HCT116 (cell line): ENCODE measurements around the gene CALML3. TPM values are rescaled to one million over a fixed set of nuclear protein-coding genes. Genes with fewer than 3 reads are reported as not detected.

Source experiments
- ATAC-seq: fragments of 200-7000 bp; cut with Tn5 transposase; 2 replicates; pipeline ENCODE4 v1.9.1; 2020; ENCODE audit warnings: mild to moderate bottlenecking, moderate library complexity
- BruUV-seq: library from RNA; stranded (reverse); fragments of 400-500 nt; replicated peaks from 2 replicates; lab custom pipeline; 2021; lab: Mats Ljungman, UMichigan
- CTCF ChIA-PET: fragments of 300-600 bp; sonication (Branson Sonifier 250); formaldehyde crosslinking; loops from one replicate; lab custom pipeline; 2021; ENCODE audit warnings: antibody characterized with exemption; lab: Charles Lee
- POLR2A ChIA-PET: fragments of 300-600, 350-600 bp; sonication (Branson Sonifier 250); formaldehyde crosslinking; loops from one replicate; lab custom pipeline; 2021; ENCODE audit warnings: antibody characterized with exemption; lab: Charles Lee
- RAD21 ChIA-PET, 2 experiments: fragments of 300-600 bp; sonication (Branson Sonifier 250); formaldehyde crosslinking; loops; one replicate each; lab custom pipeline; 2023; ENCODE audit warnings: low total read pairs in 2 of 2; ENCODE audit not compliant: uncharacterized antibody in 2 of 2, unreplicated experiment in 2 of 2, low non-redundant PET in 1 of 2; lab: Charles Lee
- DNase-seq: peaks from one replicate; pipeline ENCODE4 v3.0.0-alpha.2; 2010; ENCODE audit warnings: low read depth, low spot score
- H2AFZ ChIP-seq: fragments of 200-600 bp; shearing (Covaris generic), sonication (generic); 2 replicates; pipeline ENCODE4 v1.6.1; 2017; ENCODE audit warnings: low read depth, mixed run types, mixed read lengths, antibody characterized with exemption, low read length; ENCODE audit not compliant: poor library complexity, severe bottlenecking
- H3K27ac ChIP-seq: 2 replicates; pipeline ENCODE4 v1.5.1; 2012; ENCODE audit warnings: low read depth, low read length
- H3K27me3 ChIP-seq: fragments of 200-600 bp; sonication (generic); 2 replicates; pipeline ENCODE4 v1.6.1; 2016; ENCODE audit warnings: mixed run types, low read length, mixed read lengths; ENCODE audit not compliant: insufficient read depth
- H3K36me3 ChIP-seq, 2 experiments: fragments of 200-500 bp in 1 of 2; fragments of 200-600 bp in 1 of 2; sonication (Bioruptor generic) in 1 of 2; sonication (generic) in 1 of 2; 2 replicates each; pipeline versions ENCODE4 v1.5.1 to v1.6.1; 2014 to 2016; ENCODE audit warnings: low read length in 2 of 2, inconsistent platforms in 1 of 2, mixed read lengths in 1 of 2, mixed run types in 1 of 2; ENCODE audit not compliant: insufficient read depth in 2 of 2, control insufficient read depth in 1 of 2
- H3K4me1 ChIP-seq, 2 experiments: fragments of 200-600 bp in 1 of 2; sonication (generic) in 1 of 2; 2 replicates each; pipeline versions ENCODE4 v1.5.1 to v1.6.1; 2012 to 2017; ENCODE audit warnings: low read length in 2 of 2, inconsistent platforms in 1 of 2, mild to moderate bottlenecking in 1 of 2, mixed read lengths in 1 of 2, mixed run types in 1 of 2, moderate library complexity in 1 of 2; ENCODE audit not compliant: insufficient read depth in 2 of 2, control insufficient read depth in 1 of 2
- H3K4me2 ChIP-seq: fragments of 200-600 bp; sonication (generic); 2 replicates; pipeline ENCODE4 v1.6.1; 2017; ENCODE audit warnings: mixed run types, low read length, mixed read lengths
- H3K4me3 ChIP-seq, 2 experiments: fragments of 200-600 bp in 1 of 2; sonication (generic) in 1 of 2; replicated peaks in 1 of 2; 2 replicates each; pipeline ENCODE4 v1.5.1; 2011 to 2016; ENCODE audit warnings: low read length in 2 of 2, control low read depth in 1 of 2, low read depth in 1 of 2, mild to moderate bottlenecking in 1 of 2, mixed read lengths in 1 of 2, mixed run types in 1 of 2
- H3K79me2 ChIP-seq: fragments of 200-600 bp; sonication (generic); 2 replicates; pipeline ENCODE4 v1.6.1; 2017; ENCODE audit warnings: mild to moderate bottlenecking, mixed run types, low read length, moderate library complexity, mixed read lengths; ENCODE audit not compliant: insufficient read depth
- H3K9ac ChIP-seq: fragments of 200-600 bp; sonication (generic); 2 replicates; pipeline ENCODE4 v1.6.1; 2016; ENCODE audit warnings: low read length, mixed read lengths
- H3K9me2 ChIP-seq: fragments of 200-600 bp; sonication (generic), shearing (Covaris generic); 2 replicates; pipeline ENCODE4 v1.6.1; 2017; ENCODE audit warnings: mixed run types, mild to moderate bottlenecking, moderate library complexity; ENCODE audit not compliant: insufficient read depth
- H3K9me3 ChIP-seq, 2 experiments: fragments of 200-500 bp in 1 of 2; fragments of 200-600 bp in 1 of 2; sonication (Bioruptor generic) in 1 of 2; sonication (generic) in 1 of 2; 2 replicates each; pipeline ENCODE4 v1.6.1; 2014 to 2017; ENCODE audit warnings: low read length in 2 of 2, mixed read lengths in 2 of 2, inconsistent platforms in 1 of 2, low read depth in 1 of 2, mild to moderate bottlenecking in 1 of 2, mixed run types in 1 of 2, moderate library complexity in 1 of 2; ENCODE audit not compliant: control insufficient read depth in 1 of 2, insufficient read depth in 1 of 2
- H4K20me1 ChIP-seq: fragments of 200-600 bp; sonication (generic), shearing (Covaris generic); 2 replicates; pipeline ENCODE4 v1.6.1; 2017; ENCODE audit warnings: mixed run types, mild to moderate bottlenecking, moderate library complexity; ENCODE audit not compliant: insufficient read depth
- CBX3 ChIP-seq: IDR thresholded peaks from 2 replicates; pipeline ENCODE4 v1.6.1; 2012; ENCODE audit warnings: low read depth
- CEBPB ChIP-seq: IDR thresholded peaks from 2 replicates; pipeline ENCODE4 v1.6.1; 2012; ENCODE audit warnings: low read depth
- EGR1 ChIP-seq: IDR thresholded peaks from 2 replicates; pipeline ENCODE4 v1.6.1; 2012; ENCODE audit warnings: low read depth
- ELF1 ChIP-seq: IDR thresholded peaks from 2 replicates; pipeline ENCODE4 v1.6.1; 2012; ENCODE audit warnings: low read depth, borderline replicate concordance
- EZH2phosphoT487 ChIP-seq: fragments of 200-600 bp; IDR thresholded peaks from 2 replicates; pipeline ENCODE4 v1.6.1; 2018; ENCODE audit warnings: antibody characterized with exemption, borderline replicate concordance
- FOSL1 ChIP-seq: IDR thresholded peaks from 2 replicates; pipeline ENCODE4 v1.6.1; 2012; ENCODE audit warnings: low read depth
- JUND ChIP-seq: IDR thresholded peaks from 2 replicates; pipeline ENCODE4 v1.6.1; 2012
- POLR2AphosphoS5 ChIP-seq: IDR thresholded peaks from 2 replicates; pipeline ENCODE4 v1.6.1; 2011; ENCODE audit warnings: mild to moderate bottlenecking, low read depth, low read length, moderate library complexity
- RAD21 ChIP-seq: IDR thresholded peaks from 2 replicates; pipeline ENCODE4 v1.6.1; 2012; ENCODE audit warnings: low read depth, mild to moderate bottlenecking
- SRF ChIP-seq: IDR thresholded peaks from 2 replicates; pipeline ENCODE4 v1.6.1; 2012; ENCODE audit warnings: low read depth
- TCF7L2 ChIP-seq: IDR thresholded peaks from 2 replicates; pipeline ENCODE4 v1.7.0; 2011; ENCODE audit warnings: borderline replicate concordance, inconsistent platforms; ENCODE audit not compliant: insufficient read depth, insufficient read length; ENCODE audit errors: extremely low read depth
- YY1 ChIP-seq: IDR thresholded peaks from 2 replicates; pipeline ENCODE4 v1.6.1; 2011; ENCODE audit warnings: low read length, low read depth, moderate library complexity, mild to moderate bottlenecking; ENCODE audit not compliant: insufficient replicate concordance; ENCODE audit errors: extremely low read depth
- intact Hi-C: fragments of 100-400 bp; cut with micrococcal nuclease; formaldehyde crosslinking; loops from 2 replicates; pipeline ENCODE4 v1.10.0; 2022
- total RNA-seq: library from RNA; stranded (reverse); gene quantifications from one replicate; pipeline ENCODE4 v1.2.1, GENCODE V29; 2021; ENCODE audit not compliant: unreplicated experiment
- TF ChIP-seq, protein P1 (sequence below), 3 experiments: fragments of 200-600 bp in 1 of 3; sonication (generic) in 1 of 3; IDR thresholded peaks in 2 of 3; conservative IDR thresholded peaks in 1 of 3; 2 replicates each; pipeline ENCODE4 v1.5.1; 2012 to 2017; ENCODE audit warnings: low read depth in 2 of 3, low read length in 2 of 3, antibody characterized with exemption in 1 of 3, borderline replicate concordance in 1 of 3, control low read depth in 1 of 3, mild to moderate bottlenecking in 1 of 3, mixed read lengths in 1 of 3, mixed run types in 1 of 3, moderate library complexity in 1 of 3; ENCODE audit not compliant: insufficient read depth in 1 of 3
- TF ChIP-seq, protein P2 (sequence below): IDR thresholded peaks from 2 replicates; pipeline ENCODE4 v1.6.1; 2012; ENCODE audit warnings: low read depth

CALML3 gene
- total RNA-seq, 1 experiment from 2014 or later, result not detected

DNA sequence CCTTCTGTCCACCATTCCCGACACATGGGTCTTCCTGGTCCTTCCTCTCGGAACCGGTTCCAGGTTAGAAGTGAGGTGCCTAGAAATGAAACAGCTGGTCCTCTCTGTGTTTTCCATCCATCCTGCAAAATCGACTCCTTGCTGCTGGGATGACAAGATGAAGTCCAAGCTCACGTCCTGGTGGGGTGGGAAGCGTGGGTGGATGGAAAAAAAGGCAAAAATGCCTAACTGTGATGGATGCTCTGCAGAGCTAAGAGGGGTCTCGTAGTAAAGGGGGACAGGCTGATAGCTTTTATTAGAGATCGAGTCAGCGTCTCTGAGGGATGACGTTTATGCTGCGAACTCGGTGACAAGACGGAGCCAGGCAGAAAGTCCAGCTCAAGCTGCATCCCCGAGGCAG is 39.5 kb upstream of the CALML3 start:
- intact Hi-C loops, result no loop called here
- ATAC-seq (no peak), DNase-seq (no peak)
- no peaks in the 10 kb centered on the region for H3K27me3 ChIP-seq
- ChIA-PET POLR2A (no interaction called here), RAD21 (no interaction called here), CTCF (interaction anchor here (1.1 kb wide), 1 partner anchor 137 kb away, joined by 3 read pairs; no protein-coding TSS in a partner anchor)
- no peak overlapping the region for H2AFZ ChIP-seq
- BruUV-seq, result no TSS peak
- H3K79me2 ChIP-seq, result no peaks in the 10 kb centered on the region
- H3K27ac ChIP-seq, result no peak overlapping the region
- no peaks in the 10 kb centered on the region for H4K20me1 ChIP-seq
- no peak for TF ChIP-seq ELF1
- TF ChIP-seq CBX3, result no peak
- no peak for TF ChIP-seq EZH2phosphoT487
- TF ChIP-seq, protein P1, sequence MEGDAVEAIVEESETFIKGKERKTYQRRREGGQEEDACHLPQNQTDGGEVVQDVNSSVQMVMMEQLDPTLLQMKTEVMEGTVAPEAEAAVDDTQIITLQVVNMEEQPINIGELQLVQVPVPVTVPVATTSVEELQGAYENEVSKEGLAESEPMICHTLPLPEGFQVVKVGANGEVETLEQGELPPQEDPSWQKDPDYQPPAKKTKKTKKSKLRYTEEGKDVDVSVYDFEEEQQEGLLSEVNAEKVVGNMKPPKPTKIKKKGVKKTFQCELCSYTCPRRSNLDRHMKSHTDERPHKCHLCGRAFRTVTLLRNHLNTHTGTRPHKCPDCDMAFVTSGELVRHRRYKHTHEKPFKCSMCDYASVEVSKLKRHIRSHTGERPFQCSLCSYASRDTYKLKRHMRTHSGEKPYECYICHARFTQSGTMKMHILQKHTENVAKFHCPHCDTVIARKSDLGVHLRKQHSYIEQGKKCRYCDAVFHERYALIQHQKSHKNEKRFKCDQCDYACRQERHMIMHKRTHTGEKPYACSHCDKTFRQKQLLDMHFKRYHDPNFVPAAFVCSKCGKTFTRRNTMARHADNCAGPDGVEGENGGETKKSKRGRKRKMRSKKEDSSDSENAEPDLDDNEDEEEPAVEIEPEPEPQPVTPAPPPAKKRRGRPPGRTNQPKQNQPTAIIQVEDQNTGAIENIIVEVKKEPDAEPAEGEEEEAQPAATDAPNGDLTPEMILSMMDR (IDR thresholded peaks at IDR 0.05 in 2 of 3, conservative IDR thresholded peaks at IDR 0.05 in 1 of 3; ENCODE audit: borderline replicate concordance in 1 of 3, insufficient read depth in 1 of 3, low read depth in 2 of 3, low read length in 2 of 3), result no peak
- no peak for TF ChIP-seq TCF7L2
- TF ChIP-seq CEBPB, result no peak
- no peak for TF ChIP-seq RAD21
- no peak for TF ChIP-seq POLR2AphosphoS5
- TF ChIP-seq EGR1, result no peak
- no peak for TF ChIP-seq YY1
- TF ChIP-seq, protein P2, sequence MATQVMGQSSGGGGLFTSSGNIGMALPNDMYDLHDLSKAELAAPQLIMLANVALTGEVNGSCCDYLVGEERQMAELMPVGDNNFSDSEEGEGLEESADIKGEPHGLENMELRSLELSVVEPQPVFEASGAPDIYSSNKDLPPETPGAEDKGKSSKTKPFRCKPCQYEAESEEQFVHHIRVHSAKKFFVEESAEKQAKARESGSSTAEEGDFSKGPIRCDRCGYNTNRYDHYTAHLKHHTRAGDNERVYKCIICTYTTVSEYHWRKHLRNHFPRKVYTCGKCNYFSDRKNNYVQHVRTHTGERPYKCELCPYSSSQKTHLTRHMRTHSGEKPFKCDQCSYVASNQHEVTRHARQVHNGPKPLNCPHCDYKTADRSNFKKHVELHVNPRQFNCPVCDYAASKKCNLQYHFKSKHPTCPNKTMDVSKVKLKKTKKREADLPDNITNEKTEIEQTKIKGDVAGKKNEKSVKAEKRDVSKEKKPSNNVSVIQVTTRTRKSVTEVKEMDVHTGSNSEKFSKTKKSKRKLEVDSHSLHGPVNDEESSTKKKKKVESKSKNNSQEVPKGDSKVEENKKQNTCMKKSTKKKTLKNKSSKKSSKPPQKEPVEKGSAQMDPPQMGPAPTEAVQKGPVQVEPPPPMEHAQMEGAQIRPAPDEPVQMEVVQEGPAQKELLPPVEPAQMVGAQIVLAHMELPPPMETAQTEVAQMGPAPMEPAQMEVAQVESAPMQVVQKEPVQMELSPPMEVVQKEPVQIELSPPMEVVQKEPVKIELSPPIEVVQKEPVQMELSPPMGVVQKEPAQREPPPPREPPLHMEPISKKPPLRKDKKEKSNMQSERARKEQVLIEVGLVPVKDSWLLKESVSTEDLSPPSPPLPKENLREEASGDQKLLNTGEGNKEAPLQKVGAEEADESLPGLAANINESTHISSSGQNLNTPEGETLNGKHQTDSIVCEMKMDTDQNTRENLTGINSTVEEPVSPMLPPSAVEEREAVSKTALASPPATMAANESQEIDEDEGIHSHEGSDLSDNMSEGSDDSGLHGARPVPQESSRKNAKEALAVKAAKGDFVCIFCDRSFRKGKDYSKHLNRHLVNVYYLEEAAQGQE, result no peak
- no peak for TF ChIP-seq FOSL1
- TF ChIP-seq JUND, result no peak
- TF ChIP-seq SRF, result no peak
- H3K36me3 ChIP-seq, result no peaks in the 10 kb centered on the region
- no peaks in the 10 kb centered on the region for H3K9me2 ChIP-seq
- no peak overlapping the region for H3K4me2 ChIP-seq
- H3K9me3 ChIP-seq, result no peaks in the 10 kb centered on the region
- H3K4me1 ChIP-seq, result peaks cover 0 to 5% of the 10 kb centered on the region in 2 experiments; a peak in 1 of 4 replicates
- no peak overlapping the region for H3K9ac ChIP-seq
- H3K4me3 ChIP-seq, result no peak overlapping the region
